A549 (cell line): ENCODE measurements around the gene SMURF1. TPM values are rescaled to one million over a fixed set of nuclear protein-coding genes. Genes with fewer than 3 reads are reported as not detected.

Experiments used
- ATAC-seq, 2 experiments: fragments of 200-7000 bp in 1 of 2; fragments of >200 bp in 1 of 2; cut with Nextera tagmentation in 1 of 2; cut with Tn5 transposase in 1 of 2; 3 replicates each; pipeline versions ENCODE4 v1.8.0 to v1.9.1; 2018 to 2020; ENCODE audit warnings: mild to moderate bottlenecking in 1 of 2, moderate library complexity in 1 of 2
- CTCF ChIA-PET: fragments of 300-600 bp; sonication (Branson Sonifier 250); formaldehyde crosslinking; extraction: SDS; loops from one replicate; lab custom pipeline; 2021; ENCODE audit warnings: antibody characterized with exemption, inconsistent platforms; lab: Yijun Ruan, JAX
- POLR2A ChIA-PET: fragments of 350-600 bp; formaldehyde crosslinking; extraction: SDS; loops from one replicate; lab custom pipeline; 2021; ENCODE audit warnings: antibody characterized with exemption, inconsistent platforms; lab: Yijun Ruan, JAX
- DNase-seq, 2 experiments: peaks; one replicate each; pipeline versions ENCODE4 v3.0.0 to v3.0.0-alpha.2; 2011 to 2016; ENCODE audit warnings: low read depth in 1 of 2, low spot score in 1 of 2
- FAIRE-seq: peaks from 2 replicates; lab custom pipeline; 2011; peaks lifted over from hg19 to GRCh38; lab: Jason Lieb, UNC
- H3K27ac ChIP-seq, 2 experiments: fragments of >200 bp; sonication (Bioruptor Twin); formaldehyde crosslinking; 3 replicates each; pipeline ENCODE4 v1.5.1; 2016 to 2017
- H3K4me1 ChIP-seq: fragments of >200 bp; sonication (Bioruptor Twin); formaldehyde crosslinking; 3 replicates; pipeline ENCODE4 v1.6.1; 2016
- H3K4me2 ChIP-seq: fragments of >200 bp; sonication (Bioruptor Twin); formaldehyde crosslinking; 3 replicates; pipeline ENCODE4 v1.6.1; 2016
- H3K4me3 ChIP-seq: fragments of >200 bp; sonication (Bioruptor Twin); formaldehyde crosslinking; 3 replicates; pipeline ENCODE4 v1.5.1; 2016
- H3K9me3 ChIP-seq: fragments of >200 bp; sonication (Bioruptor Twin); formaldehyde crosslinking; 3 replicates; pipeline ENCODE4 v1.6.1; 2016
- CBX8 ChIP-seq: fragments of 200-600 bp; sonication (generic); IDR thresholded peaks from 2 replicates; pipeline ENCODE4 v1.6.1; 2016
- GATA3 ChIP-seq: IDR thresholded peaks from 2 replicates; pipeline ENCODE4 v1.6.1; 2012; ENCODE audit warnings: borderline replicate concordance
- HOXB13 ChIP-seq: fragments of 250-450 bp; sonication (Bioruptor Pico); IDR thresholded peaks from 2 replicates; pipeline ENCODE4 v1.5.0; 2020; ENCODE audit warnings: low read depth, mild to moderate bottlenecking, moderate library complexity
- HOXB5 ChIP-seq: fragments of 250-450 bp; sonication (Bioruptor Pico); IDR thresholded peaks from 2 replicates; pipeline ENCODE4 v1.5.0; 2020; ENCODE audit warnings: mild to moderate bottlenecking, moderate library complexity
- JUN ChIP-seq, 2 experiments: fragments of >200 bp; sonication (Bioruptor Twin); formaldehyde crosslinking; IDR thresholded peaks; 2 replicates in 1 of 2; 3 replicates in 1 of 2; pipeline ENCODE4 v1.6.1; 2016 to 2017
- JUNB ChIP-seq: fragments of >200 bp; sonication (Bioruptor Twin); formaldehyde crosslinking; IDR thresholded peaks from 2 replicates; pipeline ENCODE4 v1.6.1; 2016
- MAFK ChIP-seq: fragments of 450-650 bp; IDR thresholded peaks from 2 replicates; pipeline ENCODE4 v1.6.1; 2014; ENCODE audit not compliant: partially characterized antibody
- MYC ChIP-seq: IDR thresholded peaks from 2 replicates; pipeline ENCODE4 v1.6.1; 2012; ENCODE audit warnings: mild to moderate bottlenecking, inconsistent platforms, low read length, improper control_type of control experiment, borderline replicate concordance
- POLR2A ChIP-seq: IDR thresholded peaks from 2 replicates; pipeline ENCODE4 v1.6.1; 2012; ENCODE audit warnings: mild to moderate bottlenecking, low read length
- RAD21 ChIP-seq, 2 experiments: fragments of >200 bp in 1 of 2; sonication (Bioruptor Twin) in 1 of 2; formaldehyde crosslinking in 1 of 2; IDR thresholded peaks in 1 of 2; conservative IDR thresholded peaks in 1 of 2; 2 replicates in 1 of 2; 3 replicates in 1 of 2; pipeline ENCODE4 v1.6.1; 2012 to 2018; ENCODE audit warnings: inconsistent platforms in 1 of 2
- TFCP2L1 ChIP-seq: fragments of 250-450 bp; sonication (Bioruptor Pico); IDR thresholded peaks from 2 replicates; pipeline ENCODE4 v1.5.0; 2021; ENCODE audit warnings: mild to moderate bottlenecking
- ZNF302 ChIP-seq: fragments of 250-450 bp; sonication (Bioruptor Pico); IDR thresholded peaks from 2 replicates; pipeline ENCODE4 v1.9.0; 2021; ENCODE audit warnings: inconsistent platforms, mild to moderate bottlenecking, moderate library complexity
- WGBS: methylation state at CpG from one replicate; pipeline ENCODE4 v1.1.6; 2017; ENCODE audit errors: missing lambda C conversion rate; 5-methylcytosine and 5-hydroxymethylcytosine counted together
- polyA plus RNA-seq, 4 experiments: library from polyadenylated mRNA; depleted of rRNA in 3 of 4; stranded (reverse); fragments of >200 nt; fragmentation: RNase III in 1 of 4; extraction: RNeasy Plus Mini Kit Qiagen cat#74134 plus additional on column Dnase treatment in 1 of 4; gene quantifications; 2 replicates in 3 of 4; 3 replicates in 1 of 4; pipeline ENCODE4 v1.2.3, GENCODE V29; 2011 to 2017
- TF ChIP-seq, protein P1 (sequence below): fragments of 200-600 bp; sonication (generic); IDR thresholded peaks from 2 replicates; pipeline ENCODE4 v1.6.1; 2016; ENCODE audit warnings: antibody characterized with exemption, mild to moderate bottlenecking, moderate library complexity
- TF ChIP-seq, protein P2 (sequence below): fragments of >200 bp; sonication (Bioruptor Twin); formaldehyde crosslinking; IDR thresholded peaks from 3 replicates; pipeline ENCODE4 v1.5.1; 2016

Gene SMURF1
- polyA plus RNA-seq, 2 of the 4 experiments (the other 2 are of a cell fraction): 13.8 to 22.1 TPM

DNA sequence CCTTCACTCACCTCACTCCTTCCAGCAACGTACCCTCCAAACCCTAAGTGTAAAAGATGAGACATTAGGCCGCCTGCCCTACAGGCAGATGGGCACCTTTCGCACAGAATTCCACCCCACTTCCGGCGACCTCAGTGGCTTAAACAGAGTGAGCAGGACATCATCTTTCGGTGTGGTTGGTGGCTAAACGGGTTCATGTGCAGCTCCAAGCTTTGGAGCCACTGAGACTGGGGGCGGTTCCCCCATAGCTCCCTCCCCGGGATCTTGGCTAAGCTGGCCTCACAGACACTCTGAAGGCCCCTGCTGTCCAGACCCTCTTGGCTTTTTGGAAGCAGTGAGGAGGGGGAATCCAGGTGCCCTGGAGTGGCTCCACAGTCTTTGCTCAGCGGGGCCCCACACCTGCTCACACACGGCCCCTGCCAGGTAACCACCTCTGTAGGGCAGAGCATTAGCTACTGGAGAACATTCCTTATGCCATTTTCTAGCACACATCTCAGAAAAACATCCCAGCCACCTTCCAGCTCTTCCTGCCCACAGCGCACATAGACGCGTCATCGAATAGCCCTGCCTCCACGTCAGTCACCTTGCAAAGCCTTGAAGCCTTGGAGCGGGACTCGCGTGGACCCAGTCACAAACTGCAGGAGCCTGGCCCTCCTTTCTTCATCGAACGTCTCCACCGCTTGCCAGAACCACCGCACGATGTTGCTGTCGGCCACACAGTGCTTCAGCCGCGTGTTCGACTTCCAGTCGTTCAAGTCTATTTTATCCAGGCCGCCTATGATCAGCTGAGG is 108.8 kb downstream of the SMURF1 start:
- Histone ChIP-seq H3K4me1 (peaks cover 4% of the 10 kb centered on the region; the same call in 1 of the 3 replicates), H3K27ac (no peak overlapping the region), H3K9me3 (no peaks in the 10 kb centered on the region), H3K4me3 (no peak overlapping the region), H3K4me2 (no peak overlapping the region)
- no peak for ATAC-seq
- CTCF ChIA-PET: interaction anchor here (0.7 to 12.9 kb wide), 7 partner anchors 10 to 337 kb away, joined by 3 to 197 read pairs (median 4); no protein-coding TSS in a partner anchor
- 93% methylated on average over 29 of the region's 30 CpGs for WGBS
- DNase-seq: no peak
- no peak for TF ChIP-seq HOXB13 (CRISPR knock-in tag)
- no peak for FAIRE-seq
- POLR2A ChIA-PET: no interaction called here

DNA sequence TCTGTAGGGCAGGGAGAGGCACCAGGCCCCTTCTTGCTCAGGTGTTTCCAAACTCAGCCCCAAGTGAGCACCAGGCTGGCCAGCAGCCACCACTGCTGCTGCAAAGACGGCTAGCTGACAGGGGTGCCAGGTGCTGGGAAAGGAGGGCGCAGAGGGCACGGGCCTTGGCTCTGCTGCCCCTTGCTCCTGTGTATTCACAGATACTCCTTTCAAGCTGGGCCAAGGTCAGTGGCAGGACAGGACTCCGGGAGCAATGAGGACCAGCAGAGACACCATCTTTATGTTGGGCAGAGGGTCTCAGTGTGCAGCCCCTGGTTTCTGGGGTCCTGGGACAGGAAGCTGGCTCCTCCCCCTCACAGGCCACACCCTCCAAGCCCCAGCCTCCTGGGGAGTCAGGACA is 110.1 kb downstream of the SMURF1 start:
- POLR2A ChIA-PET: no interaction called here
- Histone ChIP-seq H3K4me1 (peaks cover 8% of the 10 kb centered on the region; the same call in 1 of the 3 replicates), H3K9me3 (no peaks in the 10 kb centered on the region), H3K27ac (no peak overlapping the region), H3K4me3 (no peak overlapping the region), H3K4me2 (no peak overlapping the region)
- TF ChIP-seq MAFK (no peak), CBX8 (no peak), MYC (no peak)
- CTCF ChIA-PET: interaction anchor here (12.9 kb wide), 1 partner anchor 279 kb away, joined by 197 read pairs; no protein-coding TSS in a partner anchor
- ATAC-seq (no peak), FAIRE-seq (no peak), DNase-seq (no peak)
- WGBS: 95% methylated on average over 4 of the region's 4 CpGs

DNA sequence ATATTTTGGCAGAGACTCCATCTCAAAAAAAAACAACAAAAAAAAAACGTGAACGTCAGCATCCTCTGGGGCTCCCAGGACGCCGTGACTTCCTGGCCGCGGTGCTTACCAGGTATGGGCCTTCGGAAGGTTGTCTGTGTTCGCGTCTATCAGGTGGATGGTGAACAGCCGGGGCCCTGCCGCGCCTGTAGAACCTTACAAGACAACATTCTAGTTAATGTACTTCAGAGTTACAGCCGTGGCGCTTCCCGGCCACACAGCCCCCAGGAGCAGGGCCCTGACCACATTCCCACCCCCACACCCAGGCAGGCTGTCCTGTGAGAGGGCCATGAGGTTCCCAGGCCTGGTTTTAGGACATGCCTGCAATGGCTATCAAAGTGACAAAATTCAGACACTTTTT is 111.0 kb downstream of the SMURF1 start:
- no peak for FAIRE-seq
- Histone ChIP-seq H3K4me2 (no peak overlapping the region), H3K9me3 (no peaks in the 10 kb centered on the region), H3K4me3 (no peak overlapping the region), H3K4me1 (peaks cover 8% of the 10 kb centered on the region; the same call in 1 of the 3 replicates), H3K27ac (no peak overlapping the region)
- DNase-seq: no peak
- TF ChIP-seq POLR2A (no peak), JUNB (no peak), ZNF302 (CRISPR knock-in tag) (no peak), JUN (IDR thresholded peaks at IDR 0.05) (no peak), RAD21 (conservative IDR thresholded peaks at IDR 0.05 in 1 of 2, IDR thresholded peaks at IDR 0.05 in 1 of 2) (no peak), GATA3 (no peak), HOXB5 (CRISPR knock-in tag) (no peak), TFCP2L1 (CRISPR knock-in tag) (no peak)
- TF ChIP-seq, protein P1, sequence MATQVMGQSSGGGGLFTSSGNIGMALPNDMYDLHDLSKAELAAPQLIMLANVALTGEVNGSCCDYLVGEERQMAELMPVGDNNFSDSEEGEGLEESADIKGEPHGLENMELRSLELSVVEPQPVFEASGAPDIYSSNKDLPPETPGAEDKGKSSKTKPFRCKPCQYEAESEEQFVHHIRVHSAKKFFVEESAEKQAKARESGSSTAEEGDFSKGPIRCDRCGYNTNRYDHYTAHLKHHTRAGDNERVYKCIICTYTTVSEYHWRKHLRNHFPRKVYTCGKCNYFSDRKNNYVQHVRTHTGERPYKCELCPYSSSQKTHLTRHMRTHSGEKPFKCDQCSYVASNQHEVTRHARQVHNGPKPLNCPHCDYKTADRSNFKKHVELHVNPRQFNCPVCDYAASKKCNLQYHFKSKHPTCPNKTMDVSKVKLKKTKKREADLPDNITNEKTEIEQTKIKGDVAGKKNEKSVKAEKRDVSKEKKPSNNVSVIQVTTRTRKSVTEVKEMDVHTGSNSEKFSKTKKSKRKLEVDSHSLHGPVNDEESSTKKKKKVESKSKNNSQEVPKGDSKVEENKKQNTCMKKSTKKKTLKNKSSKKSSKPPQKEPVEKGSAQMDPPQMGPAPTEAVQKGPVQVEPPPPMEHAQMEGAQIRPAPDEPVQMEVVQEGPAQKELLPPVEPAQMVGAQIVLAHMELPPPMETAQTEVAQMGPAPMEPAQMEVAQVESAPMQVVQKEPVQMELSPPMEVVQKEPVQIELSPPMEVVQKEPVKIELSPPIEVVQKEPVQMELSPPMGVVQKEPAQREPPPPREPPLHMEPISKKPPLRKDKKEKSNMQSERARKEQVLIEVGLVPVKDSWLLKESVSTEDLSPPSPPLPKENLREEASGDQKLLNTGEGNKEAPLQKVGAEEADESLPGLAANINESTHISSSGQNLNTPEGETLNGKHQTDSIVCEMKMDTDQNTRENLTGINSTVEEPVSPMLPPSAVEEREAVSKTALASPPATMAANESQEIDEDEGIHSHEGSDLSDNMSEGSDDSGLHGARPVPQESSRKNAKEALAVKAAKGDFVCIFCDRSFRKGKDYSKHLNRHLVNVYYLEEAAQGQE: no peak
- TF ChIP-seq, protein P2, sequence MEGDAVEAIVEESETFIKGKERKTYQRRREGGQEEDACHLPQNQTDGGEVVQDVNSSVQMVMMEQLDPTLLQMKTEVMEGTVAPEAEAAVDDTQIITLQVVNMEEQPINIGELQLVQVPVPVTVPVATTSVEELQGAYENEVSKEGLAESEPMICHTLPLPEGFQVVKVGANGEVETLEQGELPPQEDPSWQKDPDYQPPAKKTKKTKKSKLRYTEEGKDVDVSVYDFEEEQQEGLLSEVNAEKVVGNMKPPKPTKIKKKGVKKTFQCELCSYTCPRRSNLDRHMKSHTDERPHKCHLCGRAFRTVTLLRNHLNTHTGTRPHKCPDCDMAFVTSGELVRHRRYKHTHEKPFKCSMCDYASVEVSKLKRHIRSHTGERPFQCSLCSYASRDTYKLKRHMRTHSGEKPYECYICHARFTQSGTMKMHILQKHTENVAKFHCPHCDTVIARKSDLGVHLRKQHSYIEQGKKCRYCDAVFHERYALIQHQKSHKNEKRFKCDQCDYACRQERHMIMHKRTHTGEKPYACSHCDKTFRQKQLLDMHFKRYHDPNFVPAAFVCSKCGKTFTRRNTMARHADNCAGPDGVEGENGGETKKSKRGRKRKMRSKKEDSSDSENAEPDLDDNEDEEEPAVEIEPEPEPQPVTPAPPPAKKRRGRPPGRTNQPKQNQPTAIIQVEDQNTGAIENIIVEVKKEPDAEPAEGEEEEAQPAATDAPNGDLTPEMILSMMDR: no peak
- ChIA-PET POLR2A (no interaction called here), CTCF (interaction anchor here (12.9 kb wide), 1 partner anchor 280 kb away, joined by 197 read pairs; no protein-coding TSS in a partner anchor)
- WGBS: 91% methylated on average over 14 of the region's 15 CpGs
- no peak for ATAC-seq
